NT2/D1 (cell line): ENCODE results near the gene PVRIG.

ENCODE experiments used
- SUZ12 ChIP-seq: IDR thresholded peaks from 2 replicates; pipeline ENCODE4 v1.6.1; 2011; ENCODE audit not compliant: insufficient read length, insufficient read depth; ENCODE audit errors: extremely low read depth
- YY1 ChIP-seq: IDR thresholded peaks from 2 replicates; pipeline ENCODE4 v1.6.1; 2011; ENCODE audit not compliant: insufficient read length, insufficient read depth
- ZNF274 ChIP-seq: IDR thresholded peaks from 2 replicates; pipeline ENCODE4 v1.6.1; 2011; ENCODE audit warnings: mild to moderate bottlenecking, low read depth, low read length

DNA sequence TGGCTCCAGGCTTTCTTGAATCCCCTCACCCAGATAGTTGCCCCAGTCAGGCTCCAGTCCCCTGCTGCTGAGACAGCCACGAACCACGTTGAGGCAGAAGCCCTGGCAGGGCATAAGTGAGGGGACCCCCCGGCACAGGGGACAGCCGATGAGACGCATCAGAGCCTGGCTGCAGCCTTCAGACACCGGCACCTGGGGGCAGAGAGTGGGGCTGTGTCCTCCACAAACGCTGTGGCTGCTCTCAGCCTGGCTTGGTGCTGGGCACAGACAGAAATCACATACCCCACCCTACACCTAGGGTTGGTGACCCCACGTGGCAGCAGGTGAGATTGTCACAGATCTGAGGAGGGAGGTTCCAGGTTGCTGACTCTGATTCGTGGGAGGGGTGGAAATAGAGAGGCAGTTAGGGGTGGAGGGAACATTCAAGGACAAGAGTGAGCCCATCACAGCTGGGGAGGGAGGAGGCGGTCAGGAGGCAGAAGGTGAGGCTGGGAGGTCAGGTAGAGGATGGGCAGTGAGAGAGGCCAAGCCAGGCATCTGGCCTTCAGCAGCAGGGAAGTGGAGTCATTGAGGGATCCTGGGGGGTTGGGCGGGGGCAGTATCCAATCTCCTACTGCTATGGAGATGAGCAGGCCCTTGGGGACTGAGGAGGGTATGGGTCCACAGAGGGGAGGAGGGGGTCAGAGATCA lies 45.8 kb upstream of the PVRIG start:
- TF ChIP-seq YY1 (no peak), SUZ12 (no peak), ZNF274 (no peak)
